Activated T-helper 9 cell treated with anti-CD3 and anti-CD28 coated beads, Interleukin-2, amount 50 U/mL, for 16 hours (primary cell): ENCODE data around the gene CCDC171.

Experiments
- DNase-seq: peaks from one replicate; pipeline ENCODE4 v3.0.0-alpha.2; 2020; ENCODE audit warnings: low read depth

CCDC171 gene

DNA sequence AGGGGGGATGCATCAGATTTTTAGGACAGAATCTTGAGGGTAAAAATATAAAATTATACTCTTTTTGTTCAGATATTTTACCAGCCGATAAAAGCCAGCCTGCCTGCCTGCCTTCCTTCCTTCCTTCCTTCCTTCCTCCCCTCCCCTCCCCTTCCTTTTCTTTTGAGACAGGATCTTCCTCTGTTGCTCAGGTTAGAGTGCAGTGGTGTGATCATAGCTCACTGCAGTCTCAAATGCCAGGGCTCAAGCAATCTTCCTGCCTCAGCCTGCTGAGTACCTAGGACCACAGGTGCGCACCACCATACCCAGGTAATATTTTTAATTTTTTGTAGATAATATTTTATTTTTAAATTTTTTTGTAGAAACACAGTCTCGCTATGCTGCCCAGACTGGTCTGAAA lies 330.0 kb downstream of the CCDC171 start:
- DNase-seq = no peak

DNA sequence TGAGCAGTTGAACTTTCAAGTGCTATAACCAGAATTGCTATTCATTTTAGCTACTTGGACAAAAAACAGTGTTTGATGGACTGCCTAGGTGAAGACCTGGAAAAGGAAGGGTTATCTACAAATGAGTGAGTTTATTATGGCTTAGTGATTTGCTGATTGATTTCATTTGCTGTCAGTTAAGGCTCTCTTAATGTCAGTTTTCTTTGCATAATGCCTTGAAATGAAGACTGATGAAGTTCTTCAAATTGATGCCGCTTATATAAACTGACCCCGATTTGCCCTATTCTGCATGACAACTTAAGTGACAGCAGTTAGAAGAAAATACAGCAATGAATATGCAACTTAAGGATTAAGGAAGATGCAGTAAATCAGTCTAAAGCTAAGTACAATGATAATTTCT lies 332.6 kb downstream of the CCDC171 start:
- DNase-seq = no peak

- no peak for DNase-seq
These were observed 336.7 kb downstream of the CCDC171 start for GRCh38 chr9:15889555-15889954.

DNA sequence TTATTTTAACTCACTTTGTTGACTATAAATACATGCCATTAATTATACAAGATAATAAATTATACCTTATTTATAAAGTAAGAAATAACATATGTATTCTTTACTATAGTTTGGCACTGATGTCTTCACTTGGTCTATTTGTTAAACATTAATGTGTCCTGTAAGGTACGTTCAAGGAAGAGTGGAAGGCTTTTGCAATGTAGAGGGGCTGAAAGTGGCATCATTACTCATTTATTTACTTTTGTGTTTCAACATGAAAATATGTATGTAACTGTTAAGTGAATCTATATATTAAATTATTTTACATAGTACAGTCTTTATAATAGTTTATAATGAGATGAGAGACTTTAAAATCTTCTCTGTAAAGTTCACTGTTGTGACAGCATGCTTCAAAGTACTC lies 348.7 kb downstream of the CCDC171 start:
- no peak for DNase-seq

DNA sequence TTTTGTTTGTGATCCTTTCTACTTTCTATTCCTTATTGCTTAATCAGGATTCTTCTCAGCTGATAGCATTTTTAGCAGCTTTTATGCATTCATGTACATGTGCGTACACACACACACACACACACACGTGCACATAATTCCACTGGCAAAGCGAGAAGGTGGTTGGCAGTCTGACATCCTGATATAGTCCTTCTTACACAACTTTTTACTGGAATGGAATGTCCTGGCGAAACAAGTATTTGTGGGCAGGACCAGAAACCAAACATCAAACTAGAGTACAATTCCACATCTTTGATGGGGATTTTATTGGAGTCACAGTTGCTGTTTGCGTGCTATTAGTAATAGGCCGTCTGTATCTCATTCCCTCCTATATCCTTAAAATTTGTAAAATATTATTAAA lies 356.5 kb downstream of the CCDC171 start:
- no peak for DNase-seq

- DNase-seq = no peak
These were observed 362.9 kb downstream of the CCDC171 start for GRCh38 chr9:15915711-15916110.

DNA sequence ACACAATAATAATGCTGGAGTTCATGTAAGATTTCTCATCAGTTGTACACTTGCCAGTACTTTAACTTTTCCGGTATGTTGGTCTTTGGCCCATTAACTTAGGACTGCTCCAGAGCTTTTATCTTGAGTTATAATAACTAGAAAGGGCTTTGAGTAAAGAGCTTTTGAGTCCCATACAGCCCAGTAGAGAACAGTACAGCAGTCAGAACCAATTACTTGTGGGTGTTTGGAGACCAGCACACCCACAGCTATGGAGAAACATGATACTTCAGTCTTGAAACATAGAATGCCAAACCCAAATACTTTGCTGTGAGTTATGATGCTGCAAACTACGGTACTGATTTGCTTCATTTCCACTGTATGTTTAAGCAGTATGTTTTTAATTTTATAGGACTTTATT lies 374.3 kb downstream of the CCDC171 start:
- no peak for DNase-seq

GRCh38 chr9:15935661-15936305 lies 382.9 kb downstream of the CCDC171 start:
- no peak for DNase-seq

DNA sequence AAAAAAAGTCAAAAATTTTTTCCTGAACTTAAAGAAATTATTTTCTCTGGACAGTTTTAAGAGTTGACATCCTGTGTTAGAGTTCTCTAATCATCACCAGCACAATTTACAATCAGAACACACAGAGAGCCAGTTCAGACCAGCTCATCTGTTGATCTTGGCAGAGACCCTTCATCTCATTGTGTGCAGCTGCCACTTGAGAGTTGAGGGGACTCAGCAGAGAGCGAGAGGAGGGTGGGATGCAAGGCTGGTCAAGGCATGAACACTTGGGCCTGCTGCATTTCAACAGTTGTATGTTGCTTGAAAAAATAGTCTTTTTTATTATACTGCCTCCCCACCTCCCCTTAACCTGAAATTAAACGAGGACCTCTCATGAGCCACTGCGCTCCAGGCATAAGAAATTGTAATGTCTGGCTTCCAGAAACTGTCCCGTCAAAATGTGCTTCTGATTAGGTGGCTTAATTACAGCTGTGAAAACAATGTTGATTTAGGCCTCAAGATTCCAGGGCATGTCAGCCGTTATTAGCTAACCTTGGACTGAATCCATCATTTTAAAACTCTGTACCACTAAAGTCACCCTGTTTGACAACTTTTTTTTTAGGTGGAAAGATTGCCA lies 383.6 kb downstream of the CCDC171 start:
- no peak for DNase-seq

DNA sequence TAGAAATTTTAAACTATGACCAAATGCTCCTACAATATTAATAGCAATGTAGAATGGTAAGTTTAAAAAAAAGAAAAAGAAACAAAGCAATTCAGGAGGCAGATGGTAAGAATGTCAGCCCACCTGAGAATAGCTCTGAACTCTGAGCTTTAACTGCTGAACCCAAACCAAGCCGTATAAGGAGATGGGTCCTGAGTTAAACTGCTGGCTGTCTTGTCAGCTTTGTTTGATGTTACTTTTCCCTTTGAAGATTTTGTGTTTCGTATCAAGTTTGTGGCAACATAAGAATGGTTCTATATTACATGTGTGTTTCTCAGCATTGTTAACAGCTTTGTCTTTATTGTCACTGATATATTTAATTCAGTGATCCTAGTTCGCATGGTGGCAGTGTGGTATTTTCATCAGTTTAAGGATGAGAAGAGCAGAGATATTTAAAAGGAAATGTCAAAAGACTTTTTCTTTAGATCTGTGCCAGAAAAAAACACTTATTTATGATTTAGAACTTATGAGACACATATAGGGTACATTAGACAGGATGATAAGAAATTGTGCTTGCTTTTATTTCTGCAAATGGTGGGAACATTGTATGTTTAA lies 390.1 kb downstream of the CCDC171 start:
- no peak for DNase-seq

DNA sequence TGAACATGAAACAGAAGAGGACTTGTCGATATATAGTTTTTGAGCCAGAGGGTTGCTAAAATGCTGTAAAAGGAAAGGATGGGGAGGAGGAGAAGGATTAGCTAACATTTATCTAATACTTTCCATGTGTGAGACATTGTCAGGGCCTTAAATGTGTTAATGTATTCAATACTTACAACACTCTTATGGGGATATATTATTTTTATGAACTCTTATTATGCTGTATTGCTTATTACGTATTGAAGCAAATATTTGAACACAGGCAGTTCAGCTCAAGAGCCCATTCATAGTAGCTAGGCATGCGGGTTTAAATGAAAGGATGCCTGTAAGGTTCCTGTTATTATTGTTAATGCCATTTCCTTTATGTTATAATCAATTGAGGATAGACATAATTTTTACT lies 391.5 kb downstream of the CCDC171 start:
- no peak for DNase-seq

- DNase-seq = no peak
These were observed 406.8 kb downstream of the CCDC171 start for GRCh38 chr9:15959663-15960062.

- no peak for DNase-seq
These were observed 408.4 kb downstream of the CCDC171 start for GRCh38 chr9:15961217-15961616.

DNA sequence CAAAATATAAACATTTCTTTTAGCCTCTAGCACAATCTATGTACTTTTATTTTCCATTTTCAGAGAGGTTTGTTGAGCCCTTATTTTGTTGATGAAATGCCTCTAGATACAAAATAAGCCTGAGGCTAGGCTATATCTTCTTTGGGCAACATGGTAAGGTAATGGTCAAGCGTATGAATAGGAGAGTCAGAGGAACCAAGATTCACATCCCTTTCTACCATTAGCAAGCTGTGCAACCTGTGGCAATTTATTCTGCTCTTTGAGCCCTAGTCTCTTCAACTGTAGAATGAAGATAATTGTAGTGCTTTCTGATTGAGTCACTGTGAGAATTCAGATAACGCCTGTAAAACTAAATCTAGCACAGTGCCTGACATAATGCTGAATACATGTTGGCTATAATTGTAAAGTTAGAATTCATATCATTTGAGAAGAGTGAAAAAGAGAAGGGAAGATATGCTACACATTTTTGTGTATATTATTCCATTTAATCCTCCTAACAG lies 412.5 kb downstream of the CCDC171 start:
- no peak for DNase-seq

GRCh38 chr9:15966471-15966870 lies 413.6 kb downstream of the CCDC171 start:
- no peak for DNase-seq

- no peak for DNase-seq
These were observed 414.2 kb downstream of the CCDC171 start for GRCh38 chr9:15967068-15967467.

DNA sequence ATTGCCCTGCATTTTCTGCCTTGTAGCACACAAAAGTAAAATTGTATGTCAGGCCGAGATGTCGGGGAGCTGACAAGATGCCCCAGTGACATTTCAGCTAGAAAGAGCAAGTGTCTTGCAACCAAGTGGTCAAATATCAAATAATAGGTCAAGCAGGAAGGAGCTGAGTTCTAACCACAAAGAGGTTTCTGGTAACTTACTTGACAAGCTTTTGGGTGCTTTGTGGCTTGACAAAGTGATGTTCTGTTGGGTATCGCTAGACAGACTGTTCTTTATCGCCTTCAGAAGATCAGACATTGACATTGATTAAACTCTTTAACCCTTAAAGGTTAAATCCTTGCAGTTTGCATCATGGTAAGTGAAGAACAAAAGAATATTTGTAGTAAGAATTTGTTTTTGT lies 419.9 kb downstream of the CCDC171 start:
- no peak for DNase-seq

DNA sequence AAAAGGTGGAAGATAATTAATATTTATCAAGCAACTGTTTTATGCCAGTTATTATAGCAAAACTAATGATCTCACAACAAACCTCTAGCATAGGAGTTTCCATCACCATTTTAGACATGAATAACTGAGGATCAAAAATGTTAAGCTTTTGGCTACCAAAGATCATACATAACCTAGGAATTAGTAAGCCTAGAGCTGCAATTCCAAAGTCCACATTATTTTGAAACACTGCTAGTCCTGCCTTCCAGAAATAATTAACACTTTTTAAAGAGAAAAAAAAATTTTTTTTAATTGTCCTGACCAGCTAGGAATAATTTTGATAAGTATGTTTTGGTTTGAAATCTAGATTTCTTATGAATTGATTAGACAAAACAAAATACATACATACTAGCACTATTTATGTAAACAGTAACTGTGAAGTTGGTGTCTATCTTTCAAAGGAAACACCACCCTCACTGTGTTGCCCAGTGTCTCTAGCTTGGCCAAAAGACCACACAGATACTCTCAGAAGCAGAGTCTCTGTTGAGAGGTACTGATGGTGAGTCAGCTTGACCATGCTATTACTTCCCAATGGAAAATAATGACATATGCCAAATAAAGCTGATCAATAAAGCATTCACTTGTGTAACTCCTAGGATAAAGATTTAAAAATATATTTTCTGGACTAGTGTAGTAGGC lies 422.4 kb downstream of the CCDC171 start:
- DNase-seq = no peak

DNA sequence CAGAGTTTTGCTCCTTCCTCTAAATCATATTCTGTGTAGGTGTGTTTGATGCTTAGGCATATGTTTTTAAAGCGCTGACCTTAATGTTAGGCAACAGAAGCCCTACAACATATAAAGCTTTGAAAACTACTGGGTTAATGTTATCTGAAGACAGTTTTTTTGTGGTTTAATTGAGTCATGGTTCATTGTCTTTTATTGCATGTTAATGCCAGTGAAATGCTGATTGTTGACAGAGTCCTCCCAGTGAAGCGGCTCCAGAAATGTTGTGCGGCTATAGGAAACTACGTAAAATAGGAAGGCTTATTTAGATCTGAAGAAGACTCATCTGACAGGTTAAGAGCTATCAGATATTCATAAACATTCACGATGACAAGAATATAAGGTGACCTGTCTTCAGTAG lies 424.6 kb downstream of the CCDC171 start:
- DNase-seq = no peak

DNA sequence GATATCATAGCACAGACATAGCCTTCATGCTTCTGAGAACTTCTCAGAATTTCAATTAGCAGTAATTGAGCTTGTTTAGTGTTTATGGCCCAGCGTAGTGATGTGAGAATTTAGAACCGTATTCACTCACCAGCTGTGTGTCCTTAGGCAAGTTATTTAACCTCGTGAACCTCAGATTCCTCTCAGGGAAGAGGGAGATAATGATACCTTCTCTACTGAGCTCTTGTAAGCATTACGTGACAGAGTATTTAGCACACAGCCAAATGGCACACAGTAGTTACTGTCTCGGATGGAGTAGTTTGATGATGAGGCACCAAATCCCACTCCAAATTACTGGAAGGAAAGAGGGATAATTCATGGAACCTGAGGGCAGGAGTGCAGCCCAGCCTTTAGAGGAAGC lies 429.3 kb downstream of the CCDC171 start:
- DNase-seq = no peak

DNA sequence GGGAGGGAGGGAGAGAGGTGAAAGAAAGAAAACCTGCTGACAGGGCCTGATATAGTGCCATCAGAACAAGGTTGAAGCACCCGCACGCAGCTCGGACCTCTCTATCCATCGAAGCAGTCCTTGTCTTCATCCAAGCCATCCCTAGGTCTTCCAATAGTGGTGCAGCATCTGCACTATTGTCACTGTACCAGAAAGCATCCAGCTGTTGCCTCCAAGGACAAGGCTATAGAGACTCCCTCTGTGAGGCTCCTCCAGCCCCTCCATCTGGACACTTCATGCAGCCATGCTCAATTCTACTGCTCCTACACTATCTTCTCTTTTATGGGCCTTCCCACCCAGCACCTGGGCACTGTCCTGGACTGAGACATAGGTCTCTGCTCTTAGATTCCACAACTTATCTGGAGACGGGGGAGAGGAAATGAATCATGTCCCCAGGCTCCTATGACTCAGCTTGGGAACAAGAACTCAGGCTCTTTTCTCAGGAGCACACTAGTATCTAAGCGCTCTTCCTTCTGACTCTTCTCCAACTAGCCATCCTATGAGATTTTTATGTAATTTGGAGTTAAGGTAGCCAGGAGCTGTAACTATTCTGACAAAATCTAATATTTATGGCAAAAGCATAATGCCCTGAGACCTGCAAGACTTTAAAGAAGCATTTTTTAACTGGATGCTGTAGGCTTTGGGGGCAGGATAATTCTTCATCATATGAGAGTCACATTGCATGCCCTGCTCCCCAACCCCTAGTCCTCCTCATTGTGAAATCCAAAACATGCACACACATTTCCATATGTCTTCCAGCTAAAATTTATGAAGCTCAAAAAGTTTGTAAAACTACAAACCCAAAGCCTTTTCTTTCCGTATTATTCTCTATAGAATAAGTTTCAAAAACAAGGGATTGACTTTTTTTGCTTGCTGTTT lies 446.8 kb downstream of the CCDC171 start:
- DNase-seq = no peak

- DNase-seq = no peak
These were observed 448.0 kb downstream of the CCDC171 start for GRCh38 chr9:16000811-16001210.
